Endodermal cell (in vitro differentiated cells): ENCODE results near the gene ZNF808. TPM values are rescaled to one million over a fixed set of nuclear protein-coding genes. Genes with fewer than 3 reads are reported as not detected.
"Not testable (repeated sequence)": the region's sequence is repeated elsewhere in the genome, so short reads cannot be mapped to it uniquely, and the experiment has no call there.

Experiments used
- DNase-seq: peaks from one replicate; pipeline ENCODE4 v3.0.0-alpha.2; 2017
- H3K27ac ChIP-seq: 2 replicates; pipeline ENCODE4 v1.5.1; 2013; ENCODE audit warnings: mild to moderate bottlenecking, low read depth, low read length, moderate library complexity
- H3K27me3 ChIP-seq: 2 replicates; pipeline ENCODE4 v1.6.1; 2013; ENCODE audit warnings: mild to moderate bottlenecking, low read length, moderate library complexity; ENCODE audit not compliant: insufficient read depth, control insufficient read depth, poor library complexity, severe bottlenecking
- H3K36me3 ChIP-seq: 2 replicates; pipeline ENCODE4 v1.7.0; 2013; ENCODE audit warnings: mild to moderate bottlenecking, low read length, moderate library complexity; ENCODE audit not compliant: control insufficient read depth, insufficient read depth
- H3K4me1 ChIP-seq: one replicate; pipeline ENCODE4 v1.7.0; 2013; ENCODE audit warnings: low read length; ENCODE audit not compliant: control insufficient read depth, insufficient read depth
- H3K4me3 ChIP-seq: 2 replicates; pipeline ENCODE4 v1.5.1; 2013; ENCODE audit warnings: mild to moderate bottlenecking, low read length, moderate library complexity
- H3K9ac ChIP-seq: 2 replicates; pipeline ENCODE4 v1.6.1; 2013; ENCODE audit warnings: mild to moderate bottlenecking, low read length, moderate library complexity; ENCODE audit not compliant: poor library complexity, severe bottlenecking; ENCODE audit errors: extremely low read depth
- H3K9me3 ChIP-seq: 2 replicates; pipeline ENCODE4 v1.6.1; 2013; ENCODE audit warnings: mild to moderate bottlenecking, low read length, moderate library complexity; ENCODE audit not compliant: control insufficient read depth
- H3K27ac Mint-ChIP-seq: 2 replicates; pipeline ENCODE4 v1.8.0; 2020; ENCODE audit warnings: mixed read lengths
- H3K27me3 Mint-ChIP-seq: 2 replicates; pipeline ENCODE4 v1.8.0; 2021; ENCODE audit warnings: mild to moderate bottlenecking, mixed read lengths; ENCODE audit not compliant: insufficient read depth
- H3K36me3 Mint-ChIP-seq: 2 replicates; pipeline ENCODE4 v1.8.0; 2020; ENCODE audit warnings: low read depth, mixed read lengths
- H3K4me1 Mint-ChIP-seq: 2 replicates; pipeline ENCODE4 v1.8.0; 2020; ENCODE audit warnings: mixed read lengths
- H3K4me3 Mint-ChIP-seq: 2 replicates; pipeline ENCODE4 v1.8.0; 2020; ENCODE audit warnings: mild to moderate bottlenecking, moderate library complexity, mixed read lengths
- H3K9me3 Mint-ChIP-seq: 2 replicates; pipeline ENCODE4 v1.8.0; 2020; ENCODE audit warnings: mild to moderate bottlenecking, mixed read lengths
- CTCF ChIP-seq: fragments of 200-600 bp; sonication (generic); conservative IDR thresholded peaks from 2 replicates; pipeline ENCODE4 v1.5.0; 2021; ENCODE audit warnings: antibody characterized with exemption, mild to moderate bottlenecking
- WGBS, 2 experiments: methylation state at CpG; one replicate each; pipeline versions ENCODE4 v1.1.5 to v1.1.7; 2013; ENCODE audit warnings: missing lambda C conversion rate in 2 of 2, mixed read lengths in 1 of 2; ENCODE audit not compliant: insufficient coverage in 1 of 2, insufficient read length in 1 of 2; 5-methylcytosine and 5-hydroxymethylcytosine counted together
- total RNA-seq, 2 donors: library from RNA; stranded (reverse); fragmentation: NEBNext Ultra II Directional in 1 of 2; extraction: Animal tissue kit (Norgen Biotek cat#: 25700) in 1 of 2; gene quantifications; 2 replicates in 1 of 2; 3 replicates in 1 of 2; pipeline ENCODE4 v1.2.1, GENCODE V29; 2021

Gene ZNF808
- total RNA-seq, 2 donors from 2014 or later = 52.4 to 61.6 TPM

DNA sequence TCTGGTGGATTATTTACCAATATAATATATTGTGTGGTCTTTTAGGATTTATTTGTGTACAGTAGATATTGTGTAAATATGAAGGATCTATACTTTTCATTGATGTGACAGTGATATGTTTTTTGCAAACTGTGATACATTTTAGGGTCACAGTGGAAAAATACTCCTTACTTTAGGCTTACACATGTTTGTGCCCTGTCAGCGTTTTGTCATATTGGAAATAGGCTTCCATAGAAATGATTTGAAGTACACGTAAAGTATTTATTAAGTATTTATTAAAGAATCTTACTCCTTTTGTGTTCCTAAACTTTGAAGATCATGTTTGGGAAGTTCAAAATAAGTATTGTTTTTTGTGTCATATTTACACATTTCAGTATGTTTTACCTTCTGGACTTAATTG, 5.0 kb downstream of the ZNF808 start:
- 86% methylated on average over 1 of the region's 2 CpGs; no CpG with 5 or more reads in 1 of the 2 experiments for WGBS, 2 experiments
- Histone ChIP-seq H3K9me3 (no peaks in the 10 kb centered on the region), H3K9ac (no peak overlapping the region), H3K27ac (no peak overlapping the region), H3K27me3 (no peaks in the 10 kb centered on the region), H3K4me1 (no peaks in the 10 kb centered on the region), H3K4me3 (no peak overlapping the region), H3K36me3 (peaks cover 11% of the 10 kb centered on the region)
- no peak overlapping the region for H3K27ac Mint-ChIP-seq
- DNase-seq = no peak
- no peak for TF ChIP-seq CTCF
- H3K9me3 Mint-ChIP-seq = no peaks in the 10 kb centered on the region
- no peak overlapping the region for H3K4me3 Mint-ChIP-seq
- peaks cover 26% of the 10 kb centered on the region for H3K36me3 Mint-ChIP-seq
- H3K4me1 Mint-ChIP-seq = peaks cover 32% of the 10 kb centered on the region
- H3K27me3 Mint-ChIP-seq = no peaks in the 10 kb centered on the region

- peaks cover 11% of the 10 kb centered on the region for H3K36me3 ChIP-seq
- H3K9me3 ChIP-seq = no peaks in the 10 kb centered on the region
- no peak for TF ChIP-seq CTCF
- Mint-ChIP-seq H3K27ac (peak overlapping the region; percentile 35), H3K4me1 (peaks cover 27% of the 10 kb centered on the region), H3K9me3 (no peaks in the 10 kb centered on the region), H3K27me3 (no peaks in the 10 kb centered on the region), H3K36me3 (peaks cover 33% of the 10 kb centered on the region), H3K4me3 (no peak overlapping the region)
- no peaks in the 10 kb centered on the region for H3K27me3 ChIP-seq
- H3K4me3 ChIP-seq = no peak overlapping the region
- 96 to 100% methylated on average over 3 to 5 of the region's 5 CpGs for WGBS, 2 experiments
- no peak overlapping the region for H3K9ac ChIP-seq
- no peaks in the 10 kb centered on the region for H3K4me1 ChIP-seq
- no peak for DNase-seq
- no peak overlapping the region for H3K27ac ChIP-seq
These were observed 6.4 kb downstream of the ZNF808 start for GRCh38 chr19:52533901-52534300.

DNA sequence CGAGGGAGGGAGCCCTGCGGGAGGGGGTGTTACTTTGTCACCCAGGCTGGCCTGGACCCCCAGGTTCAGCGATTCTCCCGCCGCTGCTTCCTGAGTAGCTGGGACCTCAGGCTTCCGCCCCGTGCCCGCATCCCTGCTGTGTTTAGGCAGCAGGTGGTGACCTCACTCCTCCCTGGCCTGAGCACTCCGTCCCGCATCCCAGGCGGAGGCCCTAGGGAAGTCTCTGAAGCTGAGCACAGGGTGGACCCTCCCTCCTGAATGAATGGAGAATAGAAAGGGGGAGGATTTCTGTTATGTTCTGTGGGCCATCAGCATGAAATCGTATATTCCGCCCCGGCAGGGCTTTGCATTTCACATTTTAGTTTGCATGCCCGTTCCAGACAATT, 7.9 kb downstream of the ZNF808 start:
- H3K9me3 ChIP-seq, H3K27me3 Mint-ChIP-seq, DNase-seq, H3K4me1 ChIP-seq, H3K27ac ChIP-seq, H3K9me3 Mint-ChIP-seq, H3K27me3 ChIP-seq: not testable (repeated sequence)
- peaks cover 27% of the 10 kb centered on the region for H3K4me1 Mint-ChIP-seq
- H3K36me3 ChIP-seq = peaks cover 19% of the 10 kb centered on the region
- 8 to 17% methylated on average over 12 to 15 of the region's 15 CpGs for WGBS, 2 experiments
- peak overlapping the region; percentile 82 for H3K4me3 Mint-ChIP-seq
- peak overlapping the region; percentile 87 for H3K4me3 ChIP-seq
- H3K9ac ChIP-seq = peak overlapping the region; percentile 6
- peak overlapping the region; percentile 96 for H3K27ac Mint-ChIP-seq
- peaks cover 34% of the 10 kb centered on the region for H3K36me3 Mint-ChIP-seq
